Measurements from ENCODE around the gene FIBIN. TPM values are rescaled to one million over a fixed set of nuclear protein-coding genes. Genes with fewer than 3 reads are reported as not detected.
"Not testable (repeated sequence)": the region's sequence is repeated elsewhere in the genome, so short reads cannot be mapped to it uniquely, and the experiment has no call there.

Gene FIBIN
- total RNA-seq, 1 donor from 2014 or later: not detected

GRCh38 chr11:26977209-26977608 is 16.7 kb upstream of the FIBIN start:
- intact Hi-C loops (cut with micrococcal nuclease): not testable (repeated sequence)

- intact Hi-C loops (cut with micrococcal nuclease): no loop called here
Measured at GRCh38 chr11:26983645-26984044, 10.3 kb upstream of the FIBIN start.

DNA sequence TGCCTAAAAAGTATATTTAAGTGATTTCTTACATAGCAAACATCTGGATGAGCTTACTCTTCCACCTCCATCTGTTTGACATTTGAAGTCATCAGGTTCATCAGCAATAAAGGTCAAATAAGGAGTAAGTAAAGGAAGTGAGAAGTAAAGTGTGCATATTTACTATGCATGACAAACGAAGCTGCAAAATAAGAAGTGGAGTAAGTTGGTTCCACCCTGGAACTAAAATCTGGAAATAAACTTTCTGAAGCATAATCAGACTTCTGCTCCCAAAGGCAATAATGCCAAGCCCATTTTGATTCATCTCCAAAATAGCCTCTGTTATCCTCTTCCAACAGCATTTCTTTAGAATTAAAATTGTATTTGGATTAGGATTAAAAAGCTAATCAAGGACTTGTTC is 8.4 kb upstream of the FIBIN start:
- intact Hi-C loops (cut with micrococcal nuclease): no loop called here

DNA sequence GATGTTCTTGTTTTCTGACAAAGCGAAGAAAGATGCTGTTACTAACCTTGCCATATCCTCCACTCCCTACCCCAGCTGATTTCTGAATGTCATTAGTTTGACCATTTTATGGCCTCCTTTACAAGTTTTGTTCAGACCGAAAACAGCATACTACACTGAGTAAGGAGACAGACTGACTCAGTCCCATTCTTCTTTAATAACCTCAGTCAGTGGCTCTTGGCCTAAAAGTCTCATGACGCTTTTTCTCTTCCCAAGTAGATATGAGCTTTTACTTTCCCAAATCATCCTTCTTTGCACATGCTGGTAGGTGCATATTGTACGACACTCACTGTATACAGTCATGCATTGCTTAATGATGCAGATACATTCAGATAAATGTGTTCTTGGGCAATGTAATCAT is 8.0 kb upstream of the FIBIN start:
- intact Hi-C loops (cut with micrococcal nuclease): no loop called here

GRCh38 chr11:26987272-26987671 is 6.6 kb upstream of the FIBIN start:
- intact Hi-C loops (cut with micrococcal nuclease): no loop called here

GRCh38 chr11:26987731-26988130 is 6.2 kb upstream of the FIBIN start:
- intact Hi-C loops (cut with micrococcal nuclease): no loop called here

GRCh38 chr11:26992031-26992541 is 1.8 kb upstream of the FIBIN start:
- intact Hi-C loops (cut with micrococcal nuclease): no loop called here

GRCh38 chr11:26994631-26995095 is 751 bp downstream of the FIBIN start:
- intact Hi-C loops (cut with micrococcal nuclease): no loop called here

DNA sequence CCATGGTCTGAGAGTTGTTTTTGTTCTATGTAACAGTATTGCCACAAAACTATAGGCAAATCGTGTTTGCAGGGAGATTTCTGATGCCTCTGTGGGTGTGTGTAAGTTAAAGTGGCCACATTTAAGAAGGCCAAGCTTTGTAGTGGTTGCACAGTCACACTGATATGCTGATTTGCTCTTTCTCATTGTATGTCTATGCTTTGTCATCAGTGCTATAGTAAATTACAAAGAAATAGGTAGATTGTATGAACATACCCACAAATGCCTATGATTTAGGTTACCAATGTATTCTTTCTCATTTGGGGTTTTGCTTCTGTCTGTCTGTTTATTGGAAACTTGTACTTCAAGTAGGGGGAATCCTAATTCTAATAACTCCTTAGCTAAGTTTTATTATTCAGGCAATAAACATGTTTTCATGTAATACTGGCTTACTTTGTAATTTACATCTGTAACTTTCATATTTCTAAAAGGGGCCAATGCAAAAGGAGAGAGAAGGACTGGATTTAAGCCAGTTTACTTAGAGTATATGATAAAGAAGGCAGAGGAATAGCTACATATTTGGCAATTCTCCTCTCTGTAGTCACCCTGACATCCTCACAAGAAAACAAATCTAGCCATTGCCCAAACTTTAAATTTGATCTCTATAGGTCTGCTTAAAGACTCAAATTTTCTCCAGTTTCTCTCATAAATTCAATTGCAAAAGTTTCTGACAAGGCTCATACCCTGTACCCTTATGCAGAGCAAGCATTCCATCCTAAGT is 2.0 kb downstream of the FIBIN start:
- intact Hi-C loops (cut with micrococcal nuclease): no loop called here

DNA sequence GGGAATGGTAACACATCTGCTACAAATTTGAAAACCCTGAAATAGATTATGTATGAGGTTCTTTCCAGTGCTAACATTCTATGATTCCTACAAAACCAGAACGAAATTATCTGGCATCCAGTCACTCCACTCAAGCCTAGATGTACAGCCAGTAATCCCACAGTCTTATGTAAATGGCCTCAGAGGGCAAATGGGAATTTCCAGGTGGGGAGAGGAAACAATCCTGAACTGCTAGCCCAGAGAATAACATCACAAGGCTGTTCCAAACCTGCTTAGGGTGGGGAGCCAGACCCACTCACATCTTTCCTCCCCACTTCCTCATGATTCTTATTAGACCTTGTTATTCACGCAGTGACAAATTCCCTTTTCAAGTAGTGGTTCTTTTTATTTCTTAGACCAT is 3.5 kb downstream of the FIBIN start:
- intact Hi-C loops (cut with micrococcal nuclease): no loop called here

- intact Hi-C loops (cut with micrococcal nuclease): not testable (repeated sequence)
Measured at GRCh38 chr11:27001136-27001730, 7.3 kb downstream of the FIBIN start.

GRCh38 chr11:27002431-27002830 is 8.5 kb downstream of the FIBIN start:
- intact Hi-C loops (cut with micrococcal nuclease): no loop called here

DNA sequence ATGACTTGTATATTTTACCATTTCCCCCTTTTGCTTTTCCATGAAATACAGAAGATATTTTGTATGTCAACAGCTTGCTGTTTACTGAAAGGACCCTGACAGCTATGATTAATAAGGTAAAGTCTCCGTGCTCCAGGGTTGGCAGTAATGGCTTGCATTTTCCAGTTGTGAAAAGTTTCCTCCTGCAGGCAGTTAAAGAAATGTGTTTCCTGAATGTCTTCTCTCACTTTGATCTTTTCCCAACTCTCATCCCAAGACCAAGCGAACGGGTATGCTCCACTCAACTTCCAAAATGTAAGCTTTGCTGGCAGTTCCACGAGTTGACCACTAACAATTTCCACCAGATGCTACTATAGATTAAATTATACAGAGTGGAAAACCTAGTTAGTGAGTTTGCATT is 8.9 kb downstream of the FIBIN start:
- intact Hi-C loops (cut with micrococcal nuclease): no loop called here

GRCh38 chr11:27004103-27004502 is 10.2 kb downstream of the FIBIN start:
- intact Hi-C loops (cut with micrococcal nuclease): no loop called here

DNA sequence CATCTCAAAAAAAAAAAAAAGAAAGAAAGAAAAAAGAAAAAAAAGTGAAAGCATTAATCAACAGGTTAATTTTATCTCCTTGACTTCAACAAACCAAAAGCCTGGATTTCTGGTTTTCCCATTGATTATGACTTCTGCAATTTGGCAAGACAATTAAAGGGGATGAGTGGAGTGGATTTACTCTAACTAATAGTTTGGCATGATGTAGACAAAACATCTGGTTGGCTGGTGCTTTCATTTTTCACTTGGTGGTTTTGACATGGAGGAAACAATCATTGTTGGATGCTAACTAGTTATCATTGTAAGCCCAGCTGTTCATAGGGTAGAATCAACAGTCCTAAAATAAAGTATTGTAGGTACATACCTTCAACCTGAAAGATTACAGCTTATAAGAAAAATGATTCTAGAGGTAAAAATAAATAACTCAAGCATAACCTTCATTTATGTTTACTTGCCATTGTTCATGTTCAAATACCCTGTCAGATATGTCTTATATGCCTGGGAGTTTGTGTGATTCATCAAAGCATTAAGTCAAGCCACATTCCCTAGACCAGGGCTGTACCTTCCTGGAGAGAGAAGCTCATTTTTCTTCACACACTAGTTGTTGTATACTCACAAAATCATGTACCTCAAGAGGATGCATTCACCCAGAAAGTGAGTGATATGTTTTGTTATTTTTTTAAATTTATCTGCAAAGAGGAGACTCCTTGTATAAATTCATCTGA is 15.1 kb downstream of the FIBIN start:
- intact Hi-C loops (cut with micrococcal nuclease): no loop called here

- intact Hi-C loops (cut with micrococcal nuclease): no loop called here
Measured at GRCh38 chr11:27011560-27012233, 17.8 kb downstream of the FIBIN start.

DNA sequence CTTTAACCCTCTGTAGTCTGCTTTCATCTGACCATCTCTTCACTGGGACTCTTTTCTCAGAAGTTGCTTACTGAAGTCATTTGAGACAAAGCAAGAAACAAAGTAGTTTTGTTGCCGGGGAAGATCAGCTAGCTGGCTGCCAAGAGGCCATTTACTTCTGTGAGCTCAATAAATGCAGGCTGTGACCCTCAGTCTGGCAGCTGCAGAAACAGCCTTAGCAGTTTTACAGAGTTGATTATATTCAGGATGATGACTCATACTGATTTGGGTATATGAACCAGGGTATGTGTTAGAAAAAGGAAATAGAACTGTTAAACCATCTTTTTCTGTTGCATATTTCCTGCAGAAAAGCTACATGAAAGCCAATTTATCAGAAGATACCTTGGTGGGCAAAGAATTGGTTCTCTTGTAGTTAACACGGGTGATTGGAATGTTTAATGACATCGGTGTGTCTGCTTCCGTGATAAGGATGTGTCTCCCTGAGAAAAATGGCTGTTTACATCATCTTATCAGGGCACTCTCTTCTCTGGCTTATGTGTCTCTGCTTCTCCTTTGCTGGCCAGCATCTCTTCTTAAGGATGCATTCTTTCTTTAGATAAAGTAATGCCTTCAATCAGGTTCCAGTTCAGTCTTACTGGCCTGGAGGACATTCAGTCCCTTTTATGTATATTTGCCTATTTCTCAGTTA is 18.5 kb downstream of the FIBIN start:
- intact Hi-C loops (cut with micrococcal nuclease): no loop called here

- intact Hi-C loops (cut with micrococcal nuclease): no loop called here
Measured at GRCh38 chr11:27013781-27014361, 20.0 kb downstream of the FIBIN start.

- intact Hi-C loops (cut with micrococcal nuclease): no loop called here
Measured at GRCh38 chr11:27018902-27019529, 25.1 kb downstream of the FIBIN start.

- intact Hi-C loops (cut with micrococcal nuclease): no loop called here
Measured at GRCh38 chr11:27020751-27021150, 26.8 kb downstream of the FIBIN start.
